Erythroblast (primary cell): ENCODE results near the gene LMTK3.

ENCODE experiments used
- DNase-seq, 2 experiments: peaks; one replicate each; lab custom pipeline; 2025; lab: John Stamatoyannopoulos, UW
- GATA1 ChIP-seq: IDR thresholded peaks from 2 replicates; pipeline ENCODE4 v1.6.1; 2011; ENCODE audit warnings: low read depth, mild to moderate bottlenecking, control low read depth, low read length, moderate library complexity
- POLR2A ChIP-seq: IDR thresholded peaks from 2 replicates; pipeline ENCODE4 v1.6.1; 2011; ENCODE audit warnings: mild to moderate bottlenecking, low read length

The LMTK3 gene

GRCh38 chr19:48442116-48443035 is 69.3 kb downstream of the LMTK3 start:
- DNase-seq, result no peak
- TF ChIP-seq GATA1 (no peak), POLR2A (no peak)

GRCh38 chr19:48441360-48442050 is 70.1 kb downstream of the LMTK3 start:
- no peak for DNase-seq
- TF ChIP-seq GATA1, result no peak
- TF ChIP-seq POLR2A, result no peak

GRCh38 chr19:48436586-48436985 is 75.0 kb downstream of the LMTK3 start:
- TF ChIP-seq POLR2A (no peak), GATA1 (no peak)
- no peak for DNase-seq
